Motor neuron (in vitro differentiated cells): ENCODE measurements around the gene PIP4K2C. TPM values are rescaled to one million over a fixed set of nuclear protein-coding genes. Genes with fewer than 3 reads are reported as not detected.
A peak's percentile ranks its signal among the peaks of the same experiment; 100 is the strongest.

ENCODE experiments used
- ATAC-seq, 8 experiments: fragments of 200-7000 bp; cut with Tn5 transposase; replicated peaks in 6 of 8; 2 replicates each; pipeline ENCODE4 v1.8.0; 2021; ENCODE audit warnings: mild to moderate bottlenecking in 8 of 8, moderate library complexity in 8 of 8
- H3K27ac ChIP-seq, 2 donors: fragments of 250-450 bp; sonication (Bioruptor Pico); 2 replicates each; pipeline ENCODE4 v1.9.0; 2021; ENCODE audit warnings: antibody characterized with exemption in 2 of 2, mild to moderate bottlenecking in 2 of 2, moderate library complexity in 1 of 2
- H3K4me1 ChIP-seq, 2 donors: fragments of 250-450 bp; sonication (Bioruptor Pico); replicated peaks in 1 of 2; 2 replicates each; pipeline ENCODE4 v1.6.1; 2021; ENCODE audit warnings: antibody characterized with exemption in 2 of 2, mild to moderate bottlenecking in 2 of 2, moderate library complexity in 1 of 2
- H3K4me3 ChIP-seq, 5 donors: fragments of 250-450 bp; sonication (Bioruptor Pico); 2 replicates each; pipeline ENCODE4 v1.9.0; 2021; ENCODE audit warnings: antibody characterized with exemption in 5 of 5, mild to moderate bottlenecking in 5 of 5, moderate library complexity in 4 of 5
- WGBS, 10 experiments: fragments of 450-650 bp; shearing (Covaris generic); methylation state at CpG; one replicate each; pipeline ENCODE4 v1.0.0; 2022; 5-methylcytosine and 5-hydroxymethylcytosine counted together
- in situ Hi-C, 9 experiments: fragments of 400-800 bp; cut with MboI; loops; one replicate each; pipeline ENCODE4 v1.15.0; 2021; ENCODE audit warnings: low sequenced_read_pairs in 9 of 9, low pct_unique_long_range_greater_than_20kb in 2 of 9; ENCODE audit not compliant: unreplicated experiment in 9 of 9
- total RNA-seq, 8 experiments: library from RNA; unstranded; fragments of 300-600 nt; gene quantifications; 2 replicates each; pipeline versions ENCODE4 v1.2.3 to v1.2.4, GENCODE V29; 2022

PIP4K2C gene
- total RNA-seq, 8 experiments from 2014 or later = 12.5 to 29.4 (median 21.4) TPM

DNA sequence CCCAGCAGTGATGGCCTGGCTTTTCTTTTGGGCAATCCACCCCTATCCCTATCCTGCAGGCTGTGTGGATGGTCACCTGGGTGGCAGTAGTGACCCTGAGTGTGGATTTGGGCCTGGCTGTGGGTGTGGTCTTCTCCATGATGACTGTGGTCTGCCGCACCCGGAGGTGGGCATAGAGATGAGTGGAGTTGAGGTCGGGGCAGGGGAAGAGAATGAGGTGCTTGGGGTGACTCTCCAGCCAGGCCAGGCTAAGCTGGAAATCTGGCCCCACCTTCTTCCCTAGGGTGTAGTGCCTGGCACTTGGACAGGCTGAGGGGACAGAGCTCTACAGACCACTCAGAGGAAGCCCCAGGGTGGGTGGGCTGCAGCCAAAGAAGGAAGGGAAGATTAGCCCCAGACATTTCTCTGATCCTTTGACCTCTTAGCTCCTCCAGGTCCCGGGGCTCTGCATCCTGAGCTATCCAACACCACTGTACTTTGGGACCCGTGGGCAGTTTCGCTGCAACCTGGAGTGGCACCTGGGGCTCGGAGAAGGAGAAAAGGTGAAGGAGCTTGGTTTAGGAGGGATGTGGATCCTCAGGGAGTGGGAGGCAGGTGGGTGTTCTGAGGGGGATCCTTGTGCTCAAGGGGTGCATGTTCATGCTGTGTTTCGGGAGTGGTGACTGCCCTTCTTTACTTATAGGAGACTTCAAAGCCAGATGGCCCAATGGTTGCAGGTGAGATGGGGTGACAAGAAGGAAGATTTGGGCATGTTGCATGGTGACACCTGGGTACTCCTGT is 33.6 kb downstream of the PIP4K2C start:
- no peak for ATAC-seq
- WGBS, 10 experiments = 20 to 100% (median 63%) methylated on average over 1 to 3 of the region's 8 CpGs; no CpG with 5 or more reads in 3 of the 10 experiments
- Histone ChIP-seq H3K27ac (no peak overlapping the region), H3K4me3 (no peak overlapping the region), H3K4me1 (peaks cover 0 to 13% of the 10 kb centered on the region in 2 donors)
- in situ Hi-C loops = no loop called here

DNA sequence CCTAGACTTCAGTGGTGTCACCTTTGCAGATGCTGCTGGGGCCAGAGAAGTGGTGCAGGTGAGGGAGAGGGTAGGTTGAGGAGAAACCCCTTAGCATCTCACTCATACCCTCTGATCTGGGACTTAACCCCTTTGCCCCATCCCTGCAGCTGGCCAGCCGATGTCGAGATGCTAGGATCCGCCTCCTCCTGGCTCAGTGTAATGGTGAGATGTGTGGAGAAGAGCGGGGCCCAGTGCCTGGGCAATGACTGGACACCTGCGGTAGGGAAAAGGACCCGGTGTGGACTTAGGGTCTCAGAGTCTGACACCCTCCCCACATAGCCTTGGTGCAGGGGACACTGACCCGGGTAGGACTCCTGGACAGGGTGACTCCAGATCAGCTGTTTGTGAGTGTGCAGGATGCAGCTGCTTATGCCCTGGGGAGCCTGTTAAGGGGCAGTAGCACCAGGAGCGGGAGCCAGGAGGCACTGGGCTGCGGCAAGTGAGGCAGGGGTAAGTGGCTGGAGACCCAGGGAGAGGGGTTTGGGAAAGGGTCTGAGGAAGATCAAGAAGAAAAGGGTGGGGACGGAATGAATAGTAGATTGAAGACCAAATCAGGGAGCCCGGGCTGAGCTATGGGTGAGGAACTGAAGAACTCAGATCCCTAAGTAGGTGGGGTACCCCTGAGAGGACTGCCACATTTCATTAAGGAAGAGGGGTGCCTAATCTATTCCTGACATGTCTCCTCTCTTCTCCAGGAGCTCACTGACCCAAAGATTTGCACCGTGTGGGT is 34.5 kb downstream of the PIP4K2C start:
- no peak for ATAC-seq
- H3K4me3 ChIP-seq = no peak overlapping the region
- peaks cover 0 to 11% of the 10 kb centered on the region in 2 donors for H3K4me1 ChIP-seq
- in situ Hi-C loops = no loop called here
- H3K27ac ChIP-seq = no peak overlapping the region
- WGBS, 10 experiments = 59 to 92% (median 80%) methylated on average over 1 to 8 of the region's 12 CpGs; no CpG with 5 or more reads in 3 of the 10 experiments

DNA sequence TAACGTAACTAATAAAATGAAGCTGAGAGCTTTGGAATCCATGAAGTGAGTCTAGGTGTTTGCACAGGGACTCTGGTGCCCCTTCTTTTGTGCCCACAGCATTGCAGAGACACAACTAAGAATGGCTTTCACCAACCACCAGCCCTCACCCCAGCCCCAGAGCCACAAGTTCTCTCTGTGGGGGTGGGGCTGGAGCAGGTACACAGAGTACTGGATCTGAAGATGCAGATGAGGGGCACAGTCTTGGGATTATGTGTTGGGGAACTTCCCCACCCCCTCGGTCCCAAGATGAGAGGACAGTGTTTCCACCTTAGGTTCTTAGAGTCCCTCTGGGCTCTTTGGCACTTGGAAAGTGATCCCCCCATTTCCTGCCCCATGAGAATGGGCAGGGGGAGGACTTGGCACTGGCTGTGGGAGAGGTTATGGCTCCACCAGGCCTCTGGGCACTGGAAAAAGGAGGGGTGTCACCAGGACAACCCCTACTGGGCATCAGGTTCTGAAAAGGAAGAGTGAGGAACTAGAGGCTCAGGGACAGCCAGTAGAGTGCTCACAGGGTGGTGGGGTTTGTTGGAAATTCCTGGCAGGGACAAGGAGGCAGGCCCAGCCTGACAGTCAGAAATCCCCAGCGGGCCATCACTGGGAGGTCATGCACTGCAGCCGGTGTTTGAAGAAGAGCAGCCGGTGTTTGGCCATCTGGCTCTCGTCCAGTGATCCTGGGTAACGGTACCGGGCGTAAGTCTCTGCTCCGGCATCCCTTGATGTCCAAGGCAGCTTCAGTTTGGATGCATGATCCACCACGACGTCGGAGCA is 35.3 kb downstream of the PIP4K2C start:
- no peak overlapping the region for H3K4me3 ChIP-seq
- ATAC-seq = no peak
- no peak overlapping the region for H3K27ac ChIP-seq
- H3K4me1 ChIP-seq = peaks cover 8 to 14% of the 10 kb centered on the region in 2 donors
- in situ Hi-C loops = no loop called here
- 40 to 100% (median 68%) methylated on average over 1 to 9 of the region's 13 CpGs; no CpG with 5 or more reads in 5 of the 10 experiments for WGBS, 10 experiments

DNA sequence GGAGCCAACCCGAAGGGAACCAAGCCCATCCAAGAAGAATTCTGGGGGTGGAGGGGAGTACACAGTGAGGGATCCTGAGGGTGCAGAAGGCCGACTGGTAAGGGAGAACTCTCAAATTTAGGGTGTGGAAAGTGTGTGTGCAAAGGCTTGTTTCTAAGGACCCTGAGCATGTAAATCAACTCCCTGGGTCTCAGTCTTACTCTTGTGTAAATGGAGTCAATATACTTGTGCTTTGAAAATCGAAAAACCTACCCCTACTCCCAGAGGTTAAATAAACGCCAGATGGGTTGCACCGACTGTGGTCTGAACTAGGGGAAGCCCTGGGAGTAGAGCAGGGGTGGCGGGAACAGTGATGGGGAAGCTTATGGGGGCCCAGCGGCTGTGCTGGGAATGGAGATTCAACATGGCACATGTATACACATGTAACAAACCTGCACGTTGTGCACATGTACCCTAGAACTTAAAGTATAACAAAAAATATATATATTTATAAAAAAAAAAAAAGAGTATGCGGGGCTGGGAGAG is 36.0 kb downstream of the PIP4K2C start:
- no peak overlapping the region for H3K4me3 ChIP-seq
- ATAC-seq = no peak
- peaks cover 9 to 11% of the 10 kb centered on the region in 2 donors for H3K4me1 ChIP-seq
- in situ Hi-C loops = no loop called here
- WGBS, 10 experiments = 0 to 100% (median 41%) methylated on average over 1 to 4 of the region's 9 CpGs; no CpG with 5 or more reads in 3 of the 10 experiments
- no peak overlapping the region for H3K27ac ChIP-seq

DNA sequence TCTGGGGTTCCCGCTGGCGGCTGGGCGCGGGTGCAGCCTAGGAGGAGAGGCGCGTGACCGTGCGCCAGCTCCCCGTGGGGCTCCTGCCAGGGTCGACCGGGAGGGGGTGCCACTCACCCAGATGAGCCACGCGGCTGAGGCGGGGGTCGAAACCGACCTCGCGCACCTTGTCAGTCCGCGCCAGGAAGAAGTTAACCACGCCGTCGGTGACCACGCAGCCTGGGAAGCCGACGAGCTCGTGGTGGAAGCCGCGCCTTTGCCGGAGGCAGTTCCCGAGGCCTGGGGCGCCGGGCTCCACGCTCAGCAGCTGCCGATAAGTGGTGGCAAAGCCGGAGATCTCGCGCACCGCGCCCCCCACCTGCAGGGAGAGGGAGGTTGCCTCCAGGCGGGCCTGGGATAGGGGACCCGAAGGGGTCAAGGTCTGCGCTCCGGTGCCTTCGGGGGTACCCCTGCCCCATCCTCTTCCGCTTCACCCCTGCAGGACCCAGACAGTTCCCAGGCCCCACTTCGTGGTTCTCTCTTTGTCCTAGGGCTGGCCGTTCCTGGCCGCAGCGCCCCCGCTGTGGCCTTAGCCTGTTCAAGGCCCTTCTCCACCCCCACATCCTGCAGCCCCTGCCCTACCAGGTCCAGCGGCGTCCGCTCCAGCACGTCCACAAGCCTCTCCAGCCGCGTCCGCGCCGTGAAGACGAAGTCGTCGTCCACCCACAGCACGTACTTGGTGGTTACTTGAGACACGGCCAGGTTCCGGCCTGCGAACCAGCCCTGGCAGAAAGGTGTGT is 36.7 kb downstream of the PIP4K2C start:
- Histone ChIP-seq H3K27ac (no peak overlapping the region), H3K4me3 (no peak overlapping the region), H3K4me1 (peaks cover 9 to 10% of the 10 kb centered on the region in 2 donors)
- in situ Hi-C loops = no loop called here
- no peak for ATAC-seq
- WGBS, 10 experiments = 70 to 100% (median 93%) methylated on average over 1 to 4 of the region's 67 CpGs; no CpG with 5 or more reads in 7 of the 10 experiments

DNA sequence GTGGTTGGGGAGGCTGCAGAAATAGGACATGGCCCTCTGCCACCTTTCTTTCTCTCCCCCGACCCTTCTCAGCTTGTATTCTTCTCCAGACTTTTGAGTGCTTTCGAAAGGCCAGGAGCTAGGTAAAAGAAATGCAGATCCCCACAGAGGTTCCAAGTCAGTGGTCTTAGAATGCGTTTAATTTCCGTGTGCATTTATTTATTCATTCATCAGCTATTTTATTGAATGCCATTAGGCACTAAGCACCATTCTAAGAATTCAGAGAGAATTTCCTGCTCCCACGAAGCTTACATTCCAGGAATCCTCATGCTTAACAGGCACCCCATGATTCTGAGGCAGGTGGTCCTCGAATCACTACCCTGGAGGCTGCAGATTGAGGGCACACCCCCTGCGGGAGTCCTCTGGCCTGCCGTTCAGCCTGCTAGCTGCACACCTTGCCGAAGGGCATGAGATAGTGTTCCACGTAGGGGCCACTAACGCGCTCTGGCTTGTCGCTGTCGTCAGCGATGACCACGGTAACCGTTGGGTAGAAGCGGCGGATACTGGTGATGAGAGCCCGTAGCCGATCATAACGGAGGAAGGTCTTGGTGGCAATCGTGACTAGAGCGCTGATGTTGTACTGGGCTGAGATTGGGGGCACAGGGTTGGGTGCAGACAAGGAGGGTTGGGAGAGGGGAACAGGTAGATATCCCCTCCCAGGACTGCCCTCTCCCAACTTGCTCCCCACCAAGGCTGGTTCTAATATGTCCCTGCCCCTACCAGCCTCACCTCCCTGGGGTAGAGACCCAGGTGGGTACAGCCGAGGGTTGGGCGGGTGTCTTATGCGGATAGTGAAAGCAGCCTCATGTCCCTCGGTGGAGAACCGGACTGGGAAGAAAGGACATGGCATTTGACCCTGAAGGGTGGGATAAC is 37.5 kb downstream of the PIP4K2C start:
- H3K27ac ChIP-seq = no peak overlapping the region
- no peak for ATAC-seq
- H3K4me1 ChIP-seq = peaks cover 10 to 12% of the 10 kb centered on the region in 2 donors
- in situ Hi-C loops = no loop called here
- 67 to 96% (median 83%) methylated on average over 1 to 24 of the region's 29 CpGs; no CpG with 5 or more reads in 1 of the 10 experiments for WGBS, 10 experiments
- H3K4me3 ChIP-seq = no peak overlapping the region

DNA sequence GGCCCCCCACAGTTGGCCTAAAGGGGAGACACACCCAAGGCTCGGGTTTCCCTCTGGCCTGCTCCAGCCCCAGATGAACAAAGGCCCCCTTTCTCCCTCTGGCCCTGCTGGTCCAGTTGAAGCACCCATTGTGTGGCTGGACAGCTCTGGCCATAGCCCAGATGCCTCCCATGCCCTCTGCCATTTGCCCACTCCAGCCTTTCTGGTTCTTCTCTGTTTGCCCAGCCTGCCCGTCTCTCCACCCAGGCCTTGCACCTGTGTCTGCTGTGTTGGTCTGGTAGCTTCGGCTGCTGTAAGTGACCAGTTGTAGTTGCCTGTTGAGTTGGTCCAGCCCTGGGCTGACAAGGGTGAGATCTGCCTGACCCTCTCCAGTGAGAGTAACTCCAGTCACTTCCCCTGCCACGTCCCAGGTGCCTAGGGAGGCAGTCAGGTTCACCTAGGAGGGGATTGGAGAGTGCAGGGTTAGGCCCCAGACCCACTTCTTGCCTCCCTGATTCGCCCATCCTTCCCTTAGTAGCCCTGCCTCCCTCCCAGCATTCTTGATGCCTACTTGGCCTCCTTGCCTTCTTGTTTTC is 39.0 kb downstream of the PIP4K2C start:
- Histone ChIP-seq H3K4me1 (peaks cover 10 to 14% of the 10 kb centered on the region in 2 donors), H3K27ac (no peak overlapping the region), H3K4me3 (no peak overlapping the region)
- 57 to 100% (median 80%) methylated on average over 1 to 3 of the region's 5 CpGs; no CpG with 5 or more reads in 6 of the 10 experiments for WGBS, 10 experiments
- in situ Hi-C loops = loop anchor here in 1 of 9 experiments (10.0 kb wide), 1 partner anchor 65 kb away; the partner anchor contains the start of gene OS9
- no peak for ATAC-seq

DNA sequence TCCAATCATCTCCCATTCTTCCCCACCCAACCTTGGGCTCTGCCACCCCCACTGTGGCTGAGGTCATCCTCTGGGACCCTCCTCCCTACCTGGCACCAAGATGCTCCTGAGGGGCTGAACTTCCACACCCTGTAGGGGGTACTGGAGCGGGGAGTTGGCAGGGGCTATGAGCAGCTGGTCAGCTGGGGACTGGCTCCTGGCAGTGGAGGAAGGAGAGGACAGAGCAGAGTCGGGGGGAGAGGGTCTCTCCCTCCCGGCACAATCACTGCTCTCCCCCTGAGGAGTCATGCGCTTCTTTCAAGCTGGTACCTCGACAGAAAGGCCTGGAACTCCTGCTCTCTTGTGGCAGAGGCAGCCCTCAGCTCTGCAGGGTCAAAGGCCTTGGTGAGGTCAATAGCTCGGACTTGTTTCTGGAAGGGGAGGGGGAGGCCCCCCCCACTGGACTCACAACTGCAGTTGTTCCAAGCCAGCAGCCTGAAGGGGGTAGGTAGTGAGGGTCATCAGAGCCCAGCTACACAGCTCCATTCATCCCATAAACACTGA is 40.0 kb downstream of the PIP4K2C start:
- H3K4me1 ChIP-seq = peaks cover 10 to 14% of the 10 kb centered on the region in 2 donors
- WGBS, 10 experiments = 0 to 79% (median 58%) methylated on average over 1 to 4 of the region's 6 CpGs; no CpG with 5 or more reads in 7 of the 10 experiments
- H3K4me3 ChIP-seq = peak overlapping the region; percentile 48 to 83 (median 74)
- H3K27ac ChIP-seq = peak overlapping the region in 1 of 2 donors; percentile 27
- ATAC-seq = no peak
- in situ Hi-C loops = loop anchor here in 1 of 9 experiments (10.0 kb wide), 1 partner anchor 64 kb away; the partner anchor contains the start of gene OS9

DNA sequence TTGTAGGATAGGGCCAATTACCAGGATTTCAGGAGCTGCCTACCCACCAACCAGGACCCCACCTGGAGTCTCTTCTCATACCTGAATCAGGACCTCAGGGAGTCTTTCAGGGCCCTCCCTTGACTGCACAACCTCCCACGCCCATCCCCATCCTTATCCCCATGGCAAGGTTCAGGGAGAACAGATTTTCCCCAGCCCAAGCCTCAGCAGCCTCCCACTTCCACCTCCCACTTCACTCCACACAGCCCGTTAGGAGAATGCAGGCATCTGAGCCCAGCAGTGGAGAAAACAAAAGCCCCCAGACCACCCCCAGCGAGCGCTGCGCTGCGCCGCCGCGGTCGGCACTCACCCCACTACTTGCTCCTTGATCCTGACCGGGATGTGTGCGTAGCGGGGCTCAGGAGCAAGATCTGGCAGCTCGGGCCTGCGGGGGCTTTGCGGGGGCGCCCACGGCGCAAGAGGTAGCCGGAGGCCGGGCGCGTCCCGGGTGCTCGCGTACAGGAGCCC is 40.6 kb downstream of the PIP4K2C start:
- peaks cover 10 to 14% of the 10 kb centered on the region in 2 donors for H3K4me1 ChIP-seq
- whole genome bisulfite sequencing, 10 experiments = 0% methylated on average over 1 to 6 of the region's 26 CpGs; no CpG with 5 or more reads in 8 of the 10 experiments
- H3K4me3 ChIP-seq = peak overlapping the region; percentile 48 to 83 (median 74)
- in situ Hi-C loops = loop anchor here in 1 of 9 experiments (10.0 kb wide), 1 partner anchor 63 kb away; the partner anchor contains the start of gene OS9
- ATAC-seq = peak in 2 of 8 experiments; percentile 3 to 7
- H3K27ac ChIP-seq = peak overlapping the region; percentile 69 to 83
